ENCODE data around the gene RNU4-1.

The RNU4-1 gene

GRCh38 chr12:120332041-120332440 is 39.0 kb upstream of the RNU4-1 start:
- H3K4me3 ChIP-seq (ENCODE audit: low read depth, low read length), result no peak overlapping the region
- TF ChIP-seq CTCF (IDR thresholded peaks at IDR 0.05; ENCODE audit: borderline replicate concordance, insufficient read depth, low read depth, low read length), result no peak

- TF ChIP-seq CTCF (IDR thresholded peaks at IDR 0.05; ENCODE audit: borderline replicate concordance, insufficient read depth, low read depth, low read length), result no peak
- H3K4me3 ChIP-seq (ENCODE audit: low read depth, low read length), result no peak overlapping the region
These were observed 38.4 kb upstream of the RNU4-1 start for GRCh38 chr12:120331390-120331789.

GRCh38 chr12:120328228-120328627 is 35.2 kb upstream of the RNU4-1 start:
- TF ChIP-seq CTCF (IDR thresholded peaks at IDR 0.05; ENCODE audit: borderline replicate concordance, insufficient read depth, low read depth, low read length), result no peak
- no peak overlapping the region for H3K4me3 ChIP-seq (ENCODE audit: low read depth, low read length)

- H3K4me3 ChIP-seq (ENCODE audit: low read depth, low read length), result no peak within 1 kb of the TSS
- no peak for TF ChIP-seq CTCF (IDR thresholded peaks at IDR 0.05; ENCODE audit: borderline replicate concordance, insufficient read depth, low read depth, low read length)
These were observed 34.6 kb upstream of the RNU4-1 start, which contains the start of gene PLA2G1B for GRCh38 chr12:120327593-120327992. Gene PLA2G1B (minus strand): TSS chr12:120327779. CDS start chr12:120327753, 26 bp downstream.

- TF ChIP-seq CTCF (IDR thresholded peaks at IDR 0.05; ENCODE audit: borderline replicate concordance, insufficient read depth, low read depth, low read length), result no peak
These were observed 31.9 kb upstream of the RNU4-1 start for GRCh38 chr12:120324841-120325417.

GRCh38 chr12:120323772-120324171 is 30.7 kb upstream of the RNU4-1 start:
- TF ChIP-seq CTCF (IDR thresholded peaks at IDR 0.05; ENCODE audit: borderline replicate concordance, insufficient read depth, low read depth, low read length), result no peak
- no peak overlapping the region for H3K4me3 ChIP-seq (ENCODE audit: low read depth, low read length)

More at GRCh38 chr12:120324841-120325417, 31.9 kb upstream of the RNU4-1 start:
- H3K4me3 ChIP-seq (ENCODE audit: low read depth, low read length), result no peak overlapping the region

GRCh38 chr12:120321382-120322202 is 28.6 kb upstream of the RNU4-1 start:
- H3K4me3 ChIP-seq (ENCODE audit: low read depth, low read length), result no peak overlapping the region
- TF ChIP-seq CTCF (IDR thresholded peaks at IDR 0.05; ENCODE audit: borderline replicate concordance, insufficient read depth, low read depth, low read length), result no peak
